ENCODE measurements around the gene ZNF236. TPM values are rescaled to one million over a fixed set of nuclear protein-coding genes. Genes with fewer than 3 reads are reported as not detected.

Gene ZNF236
- total RNA-seq, 4 donors from 2014 or later: 10.1 to 15.8 (median 14.8) TPM

DNA sequence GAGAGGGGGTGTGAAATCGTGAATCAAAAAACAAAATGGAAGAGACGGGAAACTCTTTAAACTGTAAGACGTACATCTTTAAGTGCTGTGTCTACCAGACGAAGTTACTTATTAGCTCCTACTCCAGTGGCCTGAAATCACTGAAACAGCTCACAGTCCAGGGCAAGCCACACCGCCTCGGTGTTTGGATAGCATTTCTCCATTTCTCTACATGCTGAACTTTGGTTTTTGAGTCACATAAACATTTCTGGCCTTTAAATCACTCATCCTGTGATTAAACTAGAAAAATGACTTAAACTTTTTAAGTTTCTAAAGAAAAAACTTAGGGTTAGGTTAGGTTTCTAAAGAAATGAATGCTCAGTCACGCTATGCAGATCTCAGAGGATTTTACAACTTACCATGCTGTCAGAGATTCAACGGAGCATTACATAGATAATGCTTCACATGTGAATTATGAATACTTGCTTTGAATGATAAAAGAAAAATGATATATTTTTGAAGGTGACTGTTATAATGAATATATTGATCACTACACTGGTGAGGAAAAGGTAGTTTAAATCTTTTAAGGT is 171.8 kb downstream of the ZNF236 start:
- intact Hi-C loops (cut with DNase I): no loop called here
- Histone ChIP-seq H3K36me3 (no peaks in the 10 kb centered on the region), H3K9me3 (no peaks in the 10 kb centered on the region), H3K4me3 (no peak overlapping the region), H3K4me1 (no peaks in the 10 kb centered on the region), H3K27ac (replicated peaks in 1 of 4) (no peak overlapping the region), H3K27me3 (no peaks in the 10 kb centered on the region)
- DNase-seq (ENCODE audit: extremely low spot score): no peak
- WGBS: 82% methylated on average over 8 of the region's 8 CpGs
- no peak for TF ChIP-seq POLR2AphosphoS5 (IDR thresholded peaks at IDR 0.05)
- TF ChIP-seq, protein P1, sequence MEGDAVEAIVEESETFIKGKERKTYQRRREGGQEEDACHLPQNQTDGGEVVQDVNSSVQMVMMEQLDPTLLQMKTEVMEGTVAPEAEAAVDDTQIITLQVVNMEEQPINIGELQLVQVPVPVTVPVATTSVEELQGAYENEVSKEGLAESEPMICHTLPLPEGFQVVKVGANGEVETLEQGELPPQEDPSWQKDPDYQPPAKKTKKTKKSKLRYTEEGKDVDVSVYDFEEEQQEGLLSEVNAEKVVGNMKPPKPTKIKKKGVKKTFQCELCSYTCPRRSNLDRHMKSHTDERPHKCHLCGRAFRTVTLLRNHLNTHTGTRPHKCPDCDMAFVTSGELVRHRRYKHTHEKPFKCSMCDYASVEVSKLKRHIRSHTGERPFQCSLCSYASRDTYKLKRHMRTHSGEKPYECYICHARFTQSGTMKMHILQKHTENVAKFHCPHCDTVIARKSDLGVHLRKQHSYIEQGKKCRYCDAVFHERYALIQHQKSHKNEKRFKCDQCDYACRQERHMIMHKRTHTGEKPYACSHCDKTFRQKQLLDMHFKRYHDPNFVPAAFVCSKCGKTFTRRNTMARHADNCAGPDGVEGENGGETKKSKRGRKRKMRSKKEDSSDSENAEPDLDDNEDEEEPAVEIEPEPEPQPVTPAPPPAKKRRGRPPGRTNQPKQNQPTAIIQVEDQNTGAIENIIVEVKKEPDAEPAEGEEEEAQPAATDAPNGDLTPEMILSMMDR (IDR thresholded peaks at IDR 0.05): no peak
- TF ChIP-seq EP300 (IDR thresholded peaks at IDR 0.05): no peak
- TF ChIP-seq POLR2A (IDR thresholded peaks at IDR 0.05; ENCODE audit: low read depth): no peak

DNA sequence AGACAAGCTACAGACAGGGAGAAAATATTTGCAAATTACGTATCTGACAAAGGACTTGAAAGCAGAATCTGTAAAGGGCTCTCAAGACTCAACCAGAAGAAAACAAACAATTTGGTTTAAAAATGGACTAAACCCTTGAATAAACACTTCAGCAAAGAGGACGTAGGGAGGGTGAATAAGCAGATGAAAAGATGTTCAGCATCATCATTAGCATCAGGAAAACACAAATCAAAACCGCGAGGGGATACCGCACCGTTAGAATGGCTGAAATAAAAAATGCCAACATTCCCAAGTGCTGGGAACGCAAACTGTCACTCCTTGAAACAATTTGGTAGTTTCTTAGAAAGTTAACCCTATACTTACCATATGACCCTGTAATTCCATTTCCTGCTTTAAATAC is 173.5 kb downstream of the ZNF236 start:
- TF ChIP-seq POLR2AphosphoS5 (IDR thresholded peaks at IDR 0.05) (no peak), EP300 (IDR thresholded peaks at IDR 0.05) (no peak), POLR2A (IDR thresholded peaks at IDR 0.05; ENCODE audit: low read depth) (no peak)
- TF ChIP-seq, protein P1 (IDR thresholded peaks at IDR 0.05): no peak
- intact Hi-C loops (cut with DNase I): no loop called here
- Histone ChIP-seq H3K4me1 (peaks cover 0 to 5% (median 4%) of the 10 kb centered on the region in 4 donors), H3K9me3 (no peaks in the 10 kb centered on the region), H3K27ac (replicated peaks in 1 of 4) (no peak overlapping the region), H3K27me3 (no peaks in the 10 kb centered on the region), H3K4me3 (no peak overlapping the region), H3K36me3 (no peaks in the 10 kb centered on the region)
- 57% methylated on average over 7 of the region's 7 CpGs for WGBS
- no peak for DNase-seq (ENCODE audit: extremely low spot score)

DNA sequence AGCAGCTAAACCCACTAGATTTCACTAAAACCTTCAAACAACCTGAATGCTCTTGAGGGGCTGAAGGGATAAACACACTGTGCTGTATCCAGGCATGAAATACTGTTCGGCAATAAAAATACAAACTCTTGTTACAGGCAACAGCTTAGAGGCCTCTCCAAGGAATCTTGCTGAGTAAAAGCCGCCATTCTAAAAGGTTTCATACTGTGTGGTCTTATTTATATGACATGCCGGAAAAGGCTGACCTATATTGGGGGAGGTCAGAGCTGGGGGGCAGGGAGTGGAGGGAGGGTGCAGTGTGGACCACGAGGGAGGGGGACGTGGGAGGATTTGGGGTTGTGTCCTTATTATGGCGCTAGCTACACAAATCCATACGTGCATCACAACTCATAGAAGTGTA is 174.1 kb downstream of the ZNF236 start:
- 83% methylated on average over 7 of the region's 7 CpGs for WGBS
- Histone ChIP-seq H3K27ac (replicated peaks in 1 of 4) (no peak overlapping the region), H3K27me3 (no peaks in the 10 kb centered on the region), H3K36me3 (no peaks in the 10 kb centered on the region), H3K9me3 (no peaks in the 10 kb centered on the region), H3K4me3 (no peak overlapping the region), H3K4me1 (peaks cover 0 to 8% (median 6%) of the 10 kb centered on the region in 4 donors)
- TF ChIP-seq EP300 (IDR thresholded peaks at IDR 0.05) (no peak), POLR2AphosphoS5 (IDR thresholded peaks at IDR 0.05) (no peak), POLR2A (IDR thresholded peaks at IDR 0.05; ENCODE audit: low read depth) (no peak)
- TF ChIP-seq, protein P1 (IDR thresholded peaks at IDR 0.05): no peak
- intact Hi-C loops (cut with DNase I): no loop called here
- no peak for DNase-seq (ENCODE audit: extremely low spot score)

DNA sequence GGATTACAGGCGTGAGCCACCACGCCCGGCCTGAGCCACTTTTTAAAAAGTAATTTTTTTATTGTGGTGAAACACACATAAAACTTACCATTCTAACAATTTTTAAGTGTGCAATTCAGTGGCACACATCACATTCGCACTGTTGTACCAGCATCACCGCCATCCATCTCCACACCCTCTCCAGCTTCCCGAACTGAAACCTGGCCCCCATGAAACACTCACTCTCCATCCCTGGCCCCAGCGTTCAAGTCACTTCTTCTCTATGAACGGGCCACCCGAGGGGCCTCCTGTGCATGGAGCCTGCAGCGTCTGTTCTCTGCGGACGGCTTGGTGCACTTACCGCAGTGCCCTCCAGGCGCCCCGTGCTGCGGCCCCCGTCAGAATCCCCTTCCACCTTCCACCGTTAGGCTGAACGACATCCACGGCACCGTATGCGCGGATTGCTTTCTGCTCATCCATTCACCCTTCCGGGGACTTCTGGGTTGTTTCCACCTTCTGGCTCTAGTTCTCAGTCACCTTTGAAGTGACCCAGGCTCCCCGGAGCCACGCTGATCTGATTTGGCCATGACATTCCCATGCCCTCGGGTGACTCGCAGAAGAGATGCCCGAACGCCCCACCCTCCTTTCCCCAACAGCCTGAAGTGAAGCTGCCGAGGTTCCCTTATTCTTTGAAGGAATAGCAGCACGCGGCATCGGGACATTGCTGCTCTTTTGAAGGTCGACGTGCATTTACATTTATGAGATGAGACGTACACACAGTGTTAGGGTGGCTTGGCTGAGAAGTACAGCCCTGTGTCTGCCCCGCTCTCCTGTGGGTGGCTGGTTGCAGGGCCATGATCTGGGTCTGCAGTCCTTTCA is 175.8 kb downstream of the ZNF236 start:
- Histone ChIP-seq H3K27me3 (no peaks in the 10 kb centered on the region), H3K9me3 (no peaks in the 10 kb centered on the region), H3K4me1 (peaks cover 0 to 8% (median 6%) of the 10 kb centered on the region in 4 donors), H3K4me3 (no peak overlapping the region), H3K36me3 (no peaks in the 10 kb centered on the region), H3K27ac (replicated peaks in 1 of 4) (no peak overlapping the region)
- WGBS: 89% methylated on average over 37 of the region's 38 CpGs
- DNase-seq (ENCODE audit: extremely low spot score): no peak
- intact Hi-C loops (cut with DNase I): no loop called here
- TF ChIP-seq, protein P1 (IDR thresholded peaks at IDR 0.05): no peak
- TF ChIP-seq POLR2AphosphoS5 (IDR thresholded peaks at IDR 0.05) (no peak), POLR2A (IDR thresholded peaks at IDR 0.05; ENCODE audit: low read depth) (no peak), EP300 (IDR thresholded peaks at IDR 0.05) (no peak)
